GM23338 (cell line): ENCODE measurements around the gene HSPB3. TPM values are rescaled to one million over a fixed set of nuclear protein-coding genes. Genes with fewer than 3 reads are reported as not detected.

Experiments
- ATAC-seq: fragments of 200-7000 bp; cut with Tn5 transposase; 3 replicates; pipeline ENCODE4 v1.9.1; 2020
- DNase-seq: peaks from one replicate; pipeline ENCODE4 v3.0.0-alpha.2; 2015; ENCODE audit warnings: low spot score
- H2AFZ ChIP-seq: fragments of 200-600 bp; sonication (generic); 2 replicates; pipeline ENCODE4 v1.8.0; 2016; ENCODE audit warnings: antibody characterized with exemption, mild to moderate bottlenecking, moderate library complexity
- H3F3A ChIP-seq: fragments of 200-600 bp; sonication (generic); replicated peaks from 2 replicates; pipeline ENCODE4 v1.8.0; 2017; ENCODE audit warnings: antibody characterized with exemption, mixed run types, low read depth
- H3K27ac ChIP-seq: fragments of 200-600 bp; sonication (generic); 2 replicates; pipeline ENCODE4 v1.6.1; 2016; ENCODE audit warnings: low read depth
- H3K27me3 ChIP-seq: fragments of 200-600 bp; sonication (generic); 2 replicates; pipeline ENCODE4 v1.8.0; 2016; ENCODE audit warnings: mild to moderate bottlenecking, mixed run types, moderate library complexity; ENCODE audit not compliant: insufficient read depth
- H3K36me3 ChIP-seq: fragments of 200-600 bp; sonication (generic); 2 replicates; pipeline ENCODE4 v1.8.0; 2016; ENCODE audit warnings: mild to moderate bottlenecking; ENCODE audit not compliant: insufficient read depth
- H3K4me1 ChIP-seq: fragments of 200-600 bp; sonication (generic); 2 replicates; pipeline ENCODE4 v1.8.0; 2016; ENCODE audit warnings: mild to moderate bottlenecking, moderate library complexity; ENCODE audit not compliant: insufficient read depth
- H3K4me2 ChIP-seq: fragments of 200-600 bp; sonication (generic); 2 replicates; pipeline ENCODE4 v1.7.1; 2017; ENCODE audit warnings: mixed run types
- H3K4me3 ChIP-seq: fragments of 200-600 bp; sonication (generic); 2 replicates; pipeline ENCODE4 v1.6.1; 2016; ENCODE audit warnings: mixed run types
- H3K79me2 ChIP-seq: fragments of 200-600 bp; sonication (generic); replicated peaks from 2 replicates; pipeline ENCODE4 v1.8.0; 2017; ENCODE audit warnings: mild to moderate bottlenecking; ENCODE audit not compliant: insufficient read depth
- H3K9me2 ChIP-seq: fragments of 200-600 bp; sonication (generic); 2 replicates; pipeline ENCODE4 v1.8.0; 2017; ENCODE audit not compliant: insufficient read depth
- H4K20me1 ChIP-seq: fragments of 200-600 bp; sonication (generic); replicated peaks from 2 replicates; pipeline ENCODE4 v1.8.0; 2017; ENCODE audit warnings: mild to moderate bottlenecking; ENCODE audit not compliant: insufficient read depth
- H3K27ac Mint-ChIP-seq: 2 replicates; pipeline ENCODE4 v1.8.0; 2020; ENCODE audit warnings: inconsistent platforms, mild to moderate bottlenecking, moderate library complexity, mixed read lengths
- H3K27me3 Mint-ChIP-seq: 3 replicates; pipeline ENCODE4 v1.8.0; 2022; ENCODE audit warnings: low read depth, mild to moderate bottlenecking, moderate library complexity, mixed read lengths, inconsistent platforms; ENCODE audit not compliant: insufficient read depth, poor library complexity
- H3K36me3 Mint-ChIP-seq: 3 replicates; pipeline ENCODE4 v1.8.0; 2021; ENCODE audit warnings: low read depth, mild to moderate bottlenecking, inconsistent platforms, moderate library complexity, mixed read lengths
- H3K4me1 Mint-ChIP-seq: 3 replicates; pipeline ENCODE4 v1.8.0; 2020; ENCODE audit warnings: mild to moderate bottlenecking, inconsistent platforms, mixed read lengths
- H3K4me3 Mint-ChIP-seq: 3 replicates; pipeline ENCODE4 v1.8.0; 2021; ENCODE audit warnings: moderate library complexity, mild to moderate bottlenecking, inconsistent platforms, mixed read lengths
- H3K9me3 Mint-ChIP-seq: 3 replicates; pipeline ENCODE4 v1.8.0; 2020; ENCODE audit warnings: moderate library complexity, mild to moderate bottlenecking, inconsistent platforms, mixed read lengths
- CREB1 ChIP-seq: fragments of 250-450 bp; sonication (Bioruptor Pico); IDR thresholded peaks from 2 replicates; pipeline ENCODE4 v1.5.0; 2020; ENCODE audit warnings: low read depth, mild to moderate bottlenecking, moderate library complexity
- EZH2phosphoT487 ChIP-seq: fragments of 200-600 bp; sonication (generic); IDR thresholded peaks from one replicate; pipeline ENCODE4 v1.8.1; 2018; ENCODE audit warnings: antibody characterized with exemption; ENCODE audit not compliant: unreplicated experiment
- JUNB ChIP-seq: IDR thresholded peaks from one replicate; pipeline ENCODE4 v1.6.1; 2016; ENCODE audit warnings: antibody characterized with exemption; ENCODE audit not compliant: unreplicated experiment
- NANOG ChIP-seq: IDR thresholded peaks from 2 replicates; pipeline ENCODE4 v1.6.1; 2016; ENCODE audit warnings: antibody characterized with exemption, borderline replicate concordance
- POLR2AphosphoS5 ChIP-seq: IDR thresholded peaks from 2 replicates; pipeline ENCODE4 v1.6.1; 2016; ENCODE audit warnings: antibody characterized with exemption, low read depth
- STAT1 ChIP-seq: IDR thresholded peaks from one replicate; pipeline ENCODE4 v1.6.1; 2016; ENCODE audit warnings: antibody characterized with exemption; ENCODE audit not compliant: unreplicated experiment
- ZNF114 ChIP-seq: fragments of 250-450 bp; sonication (Bioruptor Pico); IDR thresholded peaks from 2 replicates; pipeline ENCODE4 v1.5.0; 2020; ENCODE audit warnings: mild to moderate bottlenecking, moderate library complexity
- ZNF331 ChIP-seq: fragments of 250-450 bp; sonication (Bioruptor Pico); IDR thresholded peaks from 2 replicates; pipeline ENCODE4 v1.5.0; 2020; ENCODE audit warnings: low read depth, mild to moderate bottlenecking, moderate library complexity
- polyA plus RNA-seq: library from polyadenylated mRNA; unstranded; fragments of >200 nt; fragmentation: Nextera tagmentation; extraction: Ambion mirVana; gene quantifications from 2 replicates; pipeline ENCODE4 v1.2.1, GENCODE V29; 2016
- total RNA-seq: library from RNA; depleted of rRNA; stranded (reverse); fragments of >200 nt; shearing (Covaris generic); gene quantifications from 2 replicates; pipeline ENCODE4 v1.2.3, GENCODE V29; 2014
- TF ChIP-seq, protein P1 (sequence below), 2 experiments: fragments of 200-600 bp in 1 of 2; sonication (generic) in 1 of 2; conservative IDR thresholded peaks; 2 replicates each; pipeline versions ENCODE4 v1.5.1 to v1.6.1; 2016 to 2017; ENCODE audit warnings: antibody characterized with exemption in 2 of 2, low read depth in 2 of 2, mild to moderate bottlenecking in 2 of 2, moderate library complexity in 1 of 2
- TF ChIP-seq, protein P2 (sequence below): IDR thresholded peaks from one replicate; pipeline ENCODE4 v1.6.1; 2018; ENCODE audit warnings: antibody characterized with exemption; ENCODE audit not compliant: unreplicated experiment
- TF ChIP-seq, protein P3 (sequence below): IDR thresholded peaks from 2 replicates; pipeline ENCODE4 v1.6.1; 2016; ENCODE audit warnings: antibody characterized with exemption

Gene HSPB3
- total and polyA plus RNA-seq, 2 experiments from 2014 or later = not detected

DNA sequence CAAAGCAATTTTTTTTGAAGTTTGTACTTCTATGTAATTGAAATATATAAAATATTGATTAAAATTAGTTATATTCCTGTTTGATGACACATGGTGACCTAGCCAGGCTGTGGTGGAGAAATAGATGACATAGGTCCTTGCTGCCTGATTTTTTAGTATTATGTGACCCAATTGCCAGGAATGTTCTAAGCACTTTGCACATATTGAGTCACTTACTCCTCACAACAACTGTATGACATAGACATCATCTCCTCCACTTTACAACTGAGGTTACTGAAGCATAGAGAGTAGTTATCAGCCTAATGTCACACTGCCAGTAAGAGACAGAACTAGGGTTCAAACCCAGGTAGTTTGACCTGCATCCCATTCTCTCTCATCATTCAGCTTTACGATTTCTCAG, 35.8 kb downstream of the HSPB3 start (continued):
- TF ChIP-seq, protein P1, sequence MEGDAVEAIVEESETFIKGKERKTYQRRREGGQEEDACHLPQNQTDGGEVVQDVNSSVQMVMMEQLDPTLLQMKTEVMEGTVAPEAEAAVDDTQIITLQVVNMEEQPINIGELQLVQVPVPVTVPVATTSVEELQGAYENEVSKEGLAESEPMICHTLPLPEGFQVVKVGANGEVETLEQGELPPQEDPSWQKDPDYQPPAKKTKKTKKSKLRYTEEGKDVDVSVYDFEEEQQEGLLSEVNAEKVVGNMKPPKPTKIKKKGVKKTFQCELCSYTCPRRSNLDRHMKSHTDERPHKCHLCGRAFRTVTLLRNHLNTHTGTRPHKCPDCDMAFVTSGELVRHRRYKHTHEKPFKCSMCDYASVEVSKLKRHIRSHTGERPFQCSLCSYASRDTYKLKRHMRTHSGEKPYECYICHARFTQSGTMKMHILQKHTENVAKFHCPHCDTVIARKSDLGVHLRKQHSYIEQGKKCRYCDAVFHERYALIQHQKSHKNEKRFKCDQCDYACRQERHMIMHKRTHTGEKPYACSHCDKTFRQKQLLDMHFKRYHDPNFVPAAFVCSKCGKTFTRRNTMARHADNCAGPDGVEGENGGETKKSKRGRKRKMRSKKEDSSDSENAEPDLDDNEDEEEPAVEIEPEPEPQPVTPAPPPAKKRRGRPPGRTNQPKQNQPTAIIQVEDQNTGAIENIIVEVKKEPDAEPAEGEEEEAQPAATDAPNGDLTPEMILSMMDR (conservative IDR thresholded peaks at IDR 0.05; ENCODE audit: low read depth in 2 of 2) = no peak
- TF ChIP-seq NANOG (no peak), CREB1 (CRISPR knock-in tag) (no peak), ZNF114 (no peak), STAT1 (no peak), JUNB (no peak), EZH2phosphoT487 (no peak), POLR2AphosphoS5 (no peak)
- TF ChIP-seq, protein P2, sequence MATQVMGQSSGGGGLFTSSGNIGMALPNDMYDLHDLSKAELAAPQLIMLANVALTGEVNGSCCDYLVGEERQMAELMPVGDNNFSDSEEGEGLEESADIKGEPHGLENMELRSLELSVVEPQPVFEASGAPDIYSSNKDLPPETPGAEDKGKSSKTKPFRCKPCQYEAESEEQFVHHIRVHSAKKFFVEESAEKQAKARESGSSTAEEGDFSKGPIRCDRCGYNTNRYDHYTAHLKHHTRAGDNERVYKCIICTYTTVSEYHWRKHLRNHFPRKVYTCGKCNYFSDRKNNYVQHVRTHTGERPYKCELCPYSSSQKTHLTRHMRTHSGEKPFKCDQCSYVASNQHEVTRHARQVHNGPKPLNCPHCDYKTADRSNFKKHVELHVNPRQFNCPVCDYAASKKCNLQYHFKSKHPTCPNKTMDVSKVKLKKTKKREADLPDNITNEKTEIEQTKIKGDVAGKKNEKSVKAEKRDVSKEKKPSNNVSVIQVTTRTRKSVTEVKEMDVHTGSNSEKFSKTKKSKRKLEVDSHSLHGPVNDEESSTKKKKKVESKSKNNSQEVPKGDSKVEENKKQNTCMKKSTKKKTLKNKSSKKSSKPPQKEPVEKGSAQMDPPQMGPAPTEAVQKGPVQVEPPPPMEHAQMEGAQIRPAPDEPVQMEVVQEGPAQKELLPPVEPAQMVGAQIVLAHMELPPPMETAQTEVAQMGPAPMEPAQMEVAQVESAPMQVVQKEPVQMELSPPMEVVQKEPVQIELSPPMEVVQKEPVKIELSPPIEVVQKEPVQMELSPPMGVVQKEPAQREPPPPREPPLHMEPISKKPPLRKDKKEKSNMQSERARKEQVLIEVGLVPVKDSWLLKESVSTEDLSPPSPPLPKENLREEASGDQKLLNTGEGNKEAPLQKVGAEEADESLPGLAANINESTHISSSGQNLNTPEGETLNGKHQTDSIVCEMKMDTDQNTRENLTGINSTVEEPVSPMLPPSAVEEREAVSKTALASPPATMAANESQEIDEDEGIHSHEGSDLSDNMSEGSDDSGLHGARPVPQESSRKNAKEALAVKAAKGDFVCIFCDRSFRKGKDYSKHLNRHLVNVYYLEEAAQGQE = no peak

DNA sequence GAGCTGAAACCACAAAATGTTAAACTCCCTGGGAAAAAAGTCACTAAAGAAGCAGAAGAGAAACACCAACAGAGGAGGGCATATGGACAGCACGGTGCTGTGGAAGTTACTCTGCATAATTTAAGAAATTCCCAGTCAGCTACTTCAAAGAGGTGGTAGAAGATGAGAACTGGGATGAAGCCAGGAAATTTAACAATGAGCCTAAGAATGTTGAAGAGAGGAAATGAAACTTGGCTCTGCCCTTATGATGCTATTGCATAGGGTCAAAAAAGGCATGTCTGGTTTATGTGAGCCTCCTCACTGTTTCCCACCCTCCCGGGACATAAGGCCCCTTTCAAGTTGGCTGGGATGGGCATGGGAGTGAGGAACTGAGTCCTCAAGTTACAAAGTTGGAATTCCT, 36.7 kb downstream of the HSPB3 start:
- no peaks in the 10 kb centered on the region for H3K27me3 ChIP-seq
- Mint-ChIP-seq H3K4me1 (no peaks in the 10 kb centered on the region), H3K27me3 (peaks cover 1% of the 10 kb centered on the region), H3K9me3 (peaks cover 8% of the 10 kb centered on the region), H3K4me3 (no peak overlapping the region), H3K36me3 (peaks cover under 1% of the 10 kb centered on the region; the same call in 2 of the 3 replicates), H3K27ac (no peak overlapping the region)
- H3K4me2 ChIP-seq = no peak overlapping the region
- no peak for DNase-seq
- no peak overlapping the region for H3K4me3 ChIP-seq
- no peaks in the 10 kb centered on the region for H3F3A ChIP-seq
- no peak overlapping the region for H3K27ac ChIP-seq
- H3K4me1 ChIP-seq = no peaks in the 10 kb centered on the region
- no peak overlapping the region for H2AFZ ChIP-seq
- no peaks in the 10 kb centered on the region for H3K79me2 ChIP-seq
- H4K20me1 ChIP-seq = no peaks in the 10 kb centered on the region
- H3K36me3 ChIP-seq = no peaks in the 10 kb centered on the region
- ATAC-seq = no peak
- no peaks in the 10 kb centered on the region for H3K9me2 ChIP-seq
- TF ChIP-seq, protein P1 (conservative IDR thresholded peaks at IDR 0.05; ENCODE audit: low read depth in 2 of 2) = no peak
- TF ChIP-seq EZH2phosphoT487 (no peak), ZNF331 (CRISPR knock-in tag) (no peak)
- TF ChIP-seq, protein P3, sequence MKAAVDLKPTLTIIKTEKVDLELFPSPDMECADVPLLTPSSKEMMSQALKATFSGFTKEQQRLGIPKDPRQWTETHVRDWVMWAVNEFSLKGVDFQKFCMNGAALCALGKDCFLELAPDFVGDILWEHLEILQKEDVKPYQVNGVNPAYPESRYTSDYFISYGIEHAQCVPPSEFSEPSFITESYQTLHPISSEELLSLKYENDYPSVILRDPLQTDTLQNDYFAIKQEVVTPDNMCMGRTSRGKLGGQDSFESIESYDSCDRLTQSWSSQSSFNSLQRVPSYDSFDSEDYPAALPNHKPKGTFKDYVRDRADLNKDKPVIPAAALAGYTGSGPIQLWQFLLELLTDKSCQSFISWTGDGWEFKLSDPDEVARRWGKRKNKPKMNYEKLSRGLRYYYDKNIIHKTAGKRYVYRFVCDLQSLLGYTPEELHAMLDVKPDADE = no peak
